ENCODE results near the gene EHMT1.

Gene EHMT1

GRCh38 chr9:137647096-137647714, 28.4 kb downstream of the EHMT1 start:
- DNase-seq = no peak

GRCh38 chr9:137648396-137648795, 29.6 kb downstream of the EHMT1 start:
- no peak for DNase-seq

- DNase-seq = no peak
Measured at GRCh38 chr9:137649553-137649952, 30.7 kb downstream of the EHMT1 start.

- DNase-seq = no peak
Measured at GRCh38 chr9:137650259-137650658, 31.5 kb downstream of the EHMT1 start.

GRCh38 chr9:137650779-137651178, 32.0 kb downstream of the EHMT1 start:
- DNase-seq = no peak

- no peak for DNase-seq
Measured at GRCh38 chr9:137656416-137656815, 37.6 kb downstream of the EHMT1 start.

- DNase-seq = no peak
Measured at GRCh38 chr9:137657606-137658005, 38.8 kb downstream of the EHMT1 start.

GRCh38 chr9:137658781-137659180, 40.0 kb downstream of the EHMT1 start:
- DNase-seq = no peak

GRCh38 chr9:137660144-137660543, 41.3 kb downstream of the EHMT1 start:
- no peak for DNase-seq

GRCh38 chr9:137663584-137663983, 44.8 kb downstream of the EHMT1 start:
- DNase-seq = no peak

- DNase-seq = no peak
Measured at GRCh38 chr9:137664676-137665075, 45.9 kb downstream of the EHMT1 start.

- no peak for DNase-seq
Measured at GRCh38 chr9:137665226-137665625, 46.4 kb downstream of the EHMT1 start.

GRCh38 chr9:137665697-137666512, 47.1 kb downstream of the EHMT1 start:
- DNase-seq = no peak

- no peak for DNase-seq
Measured at GRCh38 chr9:137666513-137666822, 47.7 kb downstream of the EHMT1 start.

GRCh38 chr9:137666955-137667670, 48.3 kb downstream of the EHMT1 start:
- DNase-seq = no peak

GRCh38 chr9:137668203-137668602, 49.4 kb downstream of the EHMT1 start:
- no peak for DNase-seq

- DNase-seq = no peak
Measured at GRCh38 chr9:137669261-137669672, 50.5 kb downstream of the EHMT1 start.

- DNase-seq = no peak
Measured at GRCh38 chr9:137670391-137671195, 51.8 kb downstream of the EHMT1 start.

GRCh38 chr9:137671196-137671538, 52.4 kb downstream of the EHMT1 start:
- DNase-seq = no peak

GRCh38 chr9:137671721-137672120, 52.9 kb downstream of the EHMT1 start:
- no peak for DNase-seq

GRCh38 chr9:137672907-137673791, 54.3 kb downstream of the EHMT1 start:
- DNase-seq = no peak

GRCh38 chr9:137673886-137674285, 55.1 kb downstream of the EHMT1 start:
- no peak for DNase-seq

Data from NK-92 treated with Interleukin-12 subunit alpha and Interleukin-12 subunit beta, amount 100 ng/mL, for 24 hours (cell line).